MCF 10A (cell line): ENCODE results near the gene FSTL3. TPM values are rescaled to one million over a fixed set of nuclear protein-coding genes. Genes with fewer than 3 reads are reported as not detected.

Experiments used
- BruUV-seq: library from RNA; stranded (reverse); fragments of 400-500 nt; replicated peaks from 2 replicates; lab custom pipeline; 2021; lab: Mats Ljungman, UMichigan
- CTCF ChIA-PET: fragments of 300-600 bp; sonication (Branson Sonifier 250); formaldehyde crosslinking; extraction: SDS; loops from one replicate; lab custom pipeline; 2021; ENCODE audit warnings: antibody characterized with exemption, inconsistent platforms; lab: Yijun Ruan, JAX
- POLR2A ChIA-PET: fragments of 300-600, 350-650 bp; sonication (Branson Sonifier 250); formaldehyde crosslinking; extraction: SDS; loops from one replicate; lab custom pipeline; 2020; ENCODE audit warnings: antibody characterized with exemption, inconsistent platforms; lab: Yijun Ruan, JAX
- DNase-seq: peaks from one replicate; pipeline ENCODE4 v3.0.0-alpha.2; 2018; ENCODE audit not compliant: unreplicated experiment
- H3K27ac Mint-ChIP-seq: one replicate; pipeline ENCODE4 v1.8.0; 2022; ENCODE audit warnings: mild to moderate bottlenecking, low read depth, mixed read lengths; ENCODE audit not compliant: unreplicated experiment
- H3K27me3 Mint-ChIP-seq: one replicate; pipeline ENCODE4 v1.8.0; 2022; ENCODE audit warnings: mixed read lengths; ENCODE audit not compliant: insufficient read depth, unreplicated experiment
- H3K36me3 Mint-ChIP-seq: one replicate; pipeline ENCODE4 v1.8.0; 2022; ENCODE audit warnings: mild to moderate bottlenecking, moderate library complexity, mixed read lengths; ENCODE audit not compliant: insufficient read depth, unreplicated experiment
- H3K4me1 Mint-ChIP-seq: one replicate; pipeline ENCODE4 v1.8.0; 2022; ENCODE audit warnings: mixed read lengths; ENCODE audit not compliant: insufficient read depth, unreplicated experiment
- H3K4me3 Mint-ChIP-seq: one replicate; pipeline ENCODE4 v1.8.0; 2022; ENCODE audit warnings: mild to moderate bottlenecking, moderate library complexity, mixed read lengths; ENCODE audit not compliant: unreplicated experiment
- H3K9me3 Mint-ChIP-seq: one replicate; pipeline ENCODE4 v1.8.0; 2022; ENCODE audit warnings: mixed read lengths; ENCODE audit not compliant: unreplicated experiment
- intact Hi-C: fragments of 100-400 bp; cut with micrococcal nuclease; formaldehyde crosslinking; loops from 2 replicates; pipeline ENCODE4 v1.14.1; 2022
- total RNA-seq: library from RNA; stranded (reverse); gene quantifications from 2 replicates; pipeline ENCODE4 v1.2.3, GENCODE V29; 2022
- TF ChIP-seq, protein P1 (sequence below): fragments of 200-600 bp; IDR thresholded peaks from one replicate; pipeline ENCODE4 v1.8.0; 2022; ENCODE audit warnings: antibody characterized with exemption, mild to moderate bottlenecking; ENCODE audit not compliant: unreplicated experiment

Gene FSTL3
- total RNA-seq, 1 experiment from 2014 or later, result 183 TPM

DNA sequence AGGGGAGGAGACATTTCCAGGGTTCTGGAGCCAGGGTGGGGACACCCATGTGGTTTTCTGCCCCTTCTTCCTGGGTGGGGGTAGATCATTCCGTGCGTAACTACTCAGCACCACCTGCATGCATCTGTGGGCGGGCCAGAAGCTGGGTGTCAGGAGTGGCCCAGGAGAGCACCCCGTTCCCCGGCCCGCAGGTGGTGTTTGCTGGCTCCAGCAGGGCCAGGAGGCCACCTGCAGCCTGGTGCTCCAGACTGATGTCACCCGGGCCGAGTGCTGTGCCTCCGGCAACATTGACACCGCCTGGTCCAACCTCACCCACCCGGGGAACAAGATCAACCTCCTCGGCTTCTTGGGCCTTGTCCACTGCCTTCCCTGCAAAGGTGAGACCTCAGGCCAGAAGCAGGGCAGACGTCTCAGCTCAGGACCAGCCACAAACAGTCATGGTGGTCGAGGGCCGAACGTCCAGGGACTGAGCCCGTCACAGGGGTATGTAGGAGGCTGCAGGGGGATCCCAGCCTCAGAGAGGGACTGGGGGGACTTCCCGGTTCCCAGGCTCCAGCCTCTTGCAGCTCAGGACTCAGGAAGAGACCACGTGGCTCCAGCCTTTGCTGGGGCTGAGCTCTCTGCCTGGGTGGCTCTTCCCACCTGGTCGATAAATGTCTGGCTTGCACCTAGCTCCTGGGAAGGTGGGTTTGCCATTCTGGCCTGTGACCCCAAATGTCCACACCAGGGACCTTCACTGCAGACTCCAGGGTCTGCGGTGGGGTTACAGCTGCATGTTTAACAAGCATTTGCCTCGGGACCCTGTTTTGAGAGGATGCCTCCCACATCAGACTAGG, 1.6 kb downstream of the FSTL3 start:
- intact Hi-C loops, result loop anchor here (5.0 kb wide), 1 partner anchor 74 kb away; the partner anchor contains the start of gene MISP
- Mint-ChIP-seq H3K27me3 (no peaks in the 10 kb centered on the region), H3K4me1 (peaks cover 13% of the 10 kb centered on the region), H3K9me3 (no peaks in the 10 kb centered on the region), H3K36me3 (peaks cover 43% of the 10 kb centered on the region), H3K27ac (peak overlapping the region; percentile 79), H3K4me3 (peak overlapping the region; percentile 65)
- ChIA-PET POLR2A (interaction anchor here (0.6 to 6.8 kb wide), 11 partner anchors 8 to 307 kb away, joined by 3 to 49 read pairs (median 4); partner anchors contain the start of genes CDC34, MISP and RNF126), CTCF (interaction anchor here (0.5 to 2.0 kb wide), 4 partner anchors 9 to 306 kb away, joined by 3 to 7 read pairs (median 5); partner anchors contain the start of gene RNF126)
- DNase-seq, result peak; percentile 74
- TF ChIP-seq, protein P1, sequence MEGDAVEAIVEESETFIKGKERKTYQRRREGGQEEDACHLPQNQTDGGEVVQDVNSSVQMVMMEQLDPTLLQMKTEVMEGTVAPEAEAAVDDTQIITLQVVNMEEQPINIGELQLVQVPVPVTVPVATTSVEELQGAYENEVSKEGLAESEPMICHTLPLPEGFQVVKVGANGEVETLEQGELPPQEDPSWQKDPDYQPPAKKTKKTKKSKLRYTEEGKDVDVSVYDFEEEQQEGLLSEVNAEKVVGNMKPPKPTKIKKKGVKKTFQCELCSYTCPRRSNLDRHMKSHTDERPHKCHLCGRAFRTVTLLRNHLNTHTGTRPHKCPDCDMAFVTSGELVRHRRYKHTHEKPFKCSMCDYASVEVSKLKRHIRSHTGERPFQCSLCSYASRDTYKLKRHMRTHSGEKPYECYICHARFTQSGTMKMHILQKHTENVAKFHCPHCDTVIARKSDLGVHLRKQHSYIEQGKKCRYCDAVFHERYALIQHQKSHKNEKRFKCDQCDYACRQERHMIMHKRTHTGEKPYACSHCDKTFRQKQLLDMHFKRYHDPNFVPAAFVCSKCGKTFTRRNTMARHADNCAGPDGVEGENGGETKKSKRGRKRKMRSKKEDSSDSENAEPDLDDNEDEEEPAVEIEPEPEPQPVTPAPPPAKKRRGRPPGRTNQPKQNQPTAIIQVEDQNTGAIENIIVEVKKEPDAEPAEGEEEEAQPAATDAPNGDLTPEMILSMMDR, result no peak
- TSS peak; percentile 24 for BruUV-seq

DNA sequence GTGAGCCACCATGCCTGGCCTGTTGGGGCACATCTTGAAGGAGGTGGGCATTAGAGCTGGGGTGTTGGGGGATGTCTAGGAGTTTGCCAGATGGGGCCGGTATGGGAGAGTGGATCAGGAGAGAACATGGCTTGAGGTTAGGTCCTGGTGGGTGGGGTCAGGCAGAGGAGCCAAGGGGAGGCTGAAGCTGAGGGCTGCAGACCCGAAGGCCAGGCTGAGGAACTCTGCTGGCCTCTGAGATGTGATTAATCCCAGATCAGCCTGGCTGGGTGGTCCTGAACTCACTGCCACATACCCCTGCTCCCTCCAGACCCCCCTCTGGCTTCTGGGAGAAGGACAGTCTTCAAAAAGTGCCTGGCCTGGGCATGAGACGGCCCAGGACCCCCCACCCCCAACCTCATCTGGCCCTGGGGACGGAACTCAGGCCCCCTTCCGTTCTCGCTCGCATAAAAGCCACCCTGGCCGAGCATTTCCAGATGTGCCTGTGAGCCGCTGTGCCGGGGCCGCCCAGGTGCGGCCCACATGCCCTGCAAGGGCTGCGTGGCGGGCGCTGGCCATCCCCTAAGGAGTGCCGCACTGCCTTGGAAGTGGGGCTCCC, 2.7 kb downstream of the FSTL3 start:
- POLR2A ChIA-PET, result interaction anchor here (0.8 to 6.8 kb wide), 9 partner anchors 9 to 574 kb away, joined by 3 to 49 read pairs (median 4); partner anchors contain the start of genes POLRMT and RNF126
- Mint-ChIP-seq H3K27ac (no peak overlapping the region), H3K4me3 (peak overlapping the region; percentile 65), H3K27me3 (no peaks in the 10 kb centered on the region), H3K36me3 (peaks cover 53% of the 10 kb centered on the region), H3K4me1 (peaks cover 13% of the 10 kb centered on the region), H3K9me3 (no peaks in the 10 kb centered on the region)
- CTCF ChIA-PET, result interaction anchor here (0.7 to 2.0 kb wide), 2 partner anchors 10 to 24 kb away, joined by 3 to 7 read pairs; no protein-coding TSS in a partner anchor
- intact Hi-C loops, result loop anchor here (5.0 kb wide), 1 partner anchor 73 kb away; the partner anchor contains the start of gene MISP
- no peak for DNase-seq
- TF ChIP-seq, protein P1, result no peak
- BruUV-seq, result no TSS peak

DNA sequence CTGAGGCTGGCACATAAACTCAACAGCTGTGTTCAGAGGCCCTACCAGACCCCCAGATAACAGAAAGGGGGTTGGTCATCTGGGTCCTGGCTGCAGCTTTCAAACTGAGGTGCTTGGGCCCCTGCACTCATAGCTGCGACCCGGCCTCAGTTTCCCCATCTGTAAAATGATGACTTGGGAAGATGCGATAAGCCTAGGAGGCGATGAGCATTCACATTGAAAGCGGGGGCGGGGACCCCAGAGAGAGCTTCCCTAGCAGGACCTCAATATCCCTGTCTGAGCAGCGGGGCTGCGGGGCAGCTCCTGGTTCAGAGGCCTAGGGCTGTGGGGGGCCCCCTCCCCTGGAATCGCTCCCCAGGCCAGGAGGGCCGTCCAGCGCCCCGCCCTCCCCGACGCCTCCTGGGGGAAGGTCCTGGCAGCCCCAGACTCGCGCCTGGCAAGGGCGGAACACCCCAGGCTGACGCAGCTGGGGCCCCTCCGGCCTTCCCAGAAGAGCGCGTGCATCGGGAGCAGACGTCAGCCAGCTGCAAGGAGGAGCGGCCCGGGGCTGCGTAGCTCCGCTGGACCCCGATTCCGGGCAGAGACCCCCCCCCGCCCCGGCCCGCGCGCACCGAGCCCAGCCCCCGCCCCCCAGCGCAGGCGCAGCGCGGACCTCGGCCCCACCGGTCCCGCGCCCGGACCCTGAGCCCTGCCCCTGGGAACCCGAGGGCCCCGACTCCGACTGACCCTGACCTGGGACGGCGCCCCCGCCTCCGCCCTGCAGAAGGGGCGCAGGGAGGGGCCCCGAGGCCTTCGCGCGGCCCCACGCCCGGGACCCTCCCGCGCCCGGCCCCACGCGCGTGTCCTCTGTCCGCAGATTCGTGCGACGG, 3.5 kb downstream of the FSTL3 start:
- H3K4me3 Mint-ChIP-seq, result peak overlapping the region; percentile 65
- no TSS peak for BruUV-seq
- H3K27me3 Mint-ChIP-seq, result no peaks in the 10 kb centered on the region
- TF ChIP-seq, protein P1, result no peak
- POLR2A ChIA-PET, result interaction anchor here (0.6 to 6.8 kb wide), 12 partner anchors 10 to 573 kb away, joined by 3 to 49 read pairs (median 4); partner anchors contain the start of genes BSG, POLRMT and RNF126
- DNase-seq, result peak; percentile 58
- CTCF ChIA-PET, result interaction anchor here (0.7 to 2.0 kb wide), 3 partner anchors 11 to 95 kb away, joined by 3 to 7 read pairs (median 3); no protein-coding TSS in a partner anchor
- intact Hi-C loops, result loop anchor here (5.0 kb wide), 1 partner anchor 73 kb away; the partner anchor contains the start of gene MISP
- no peak overlapping the region for H3K27ac Mint-ChIP-seq
- H3K9me3 Mint-ChIP-seq, result no peaks in the 10 kb centered on the region
- H3K36me3 Mint-ChIP-seq, result peaks cover 61% of the 10 kb centered on the region
- H3K4me1 Mint-ChIP-seq, result peaks cover 13% of the 10 kb centered on the region
